ENCODE results near the gene VTCN1.
"Not testable (repeated sequence)": the region's sequence is repeated elsewhere in the genome, so short reads cannot be mapped to it uniquely, and the experiment has no call there.

VTCN1 gene

GRCh38 chr1:117120774-117121588 lies 89.7 kb downstream of the VTCN1 start:
- DNase-seq = peak; percentile 79

DNA sequence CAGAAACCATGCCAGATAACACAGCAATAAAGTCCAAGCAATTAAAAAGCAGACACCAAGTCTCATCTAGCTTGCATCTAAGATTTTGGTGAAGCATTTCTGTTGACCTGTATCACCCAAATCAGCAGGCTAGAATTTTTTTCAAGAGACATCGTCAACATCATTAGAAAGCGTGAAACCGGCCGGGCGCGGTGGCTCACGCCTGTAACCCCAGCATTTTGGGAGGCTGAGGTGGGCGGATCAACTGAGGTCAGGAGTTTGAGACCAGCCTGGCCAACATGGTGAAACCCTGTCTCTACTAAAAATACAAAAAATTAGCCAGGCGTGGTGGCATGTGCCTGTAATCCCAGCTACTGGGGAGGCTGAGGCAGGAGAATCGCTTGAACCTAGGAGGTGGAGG lies 91.6 kb downstream of the VTCN1 start:
- DNase-seq = not testable (repeated sequence)

- DNase-seq = no peak
Observed at GRCh38 chr1:117118137-117118536, 92.6 kb downstream of the VTCN1 start.

GRCh38 chr1:117117697-117118096 lies 93.0 kb downstream of the VTCN1 start:
- DNase-seq = no peak

- DNase-seq = no peak
Observed at GRCh38 chr1:117116784-117117130, 94.0 kb downstream of the VTCN1 start.

- no peak for DNase-seq
Observed at GRCh38 chr1:117116090-117116783, 94.5 kb downstream of the VTCN1 start.

GRCh38 chr1:117114877-117115276 lies 95.8 kb downstream of the VTCN1 start:
- DNase-seq = no peak

- DNase-seq = no peak
Observed at GRCh38 chr1:117113199-117113598, 97.5 kb downstream of the VTCN1 start.

- DNase-seq = no peak
Observed at GRCh38 chr1:117112047-117112717, 98.5 kb downstream of the VTCN1 start.

- no peak for DNase-seq
Observed at GRCh38 chr1:117110774-117111173, 100.0 kb downstream of the VTCN1 start.

GRCh38 chr1:117107364-117107763 lies 103.4 kb downstream of the VTCN1 start:
- no peak for DNase-seq

GRCh38 chr1:117106478-117106877 lies 104.2 kb downstream of the VTCN1 start:
- DNase-seq = no peak

DNA sequence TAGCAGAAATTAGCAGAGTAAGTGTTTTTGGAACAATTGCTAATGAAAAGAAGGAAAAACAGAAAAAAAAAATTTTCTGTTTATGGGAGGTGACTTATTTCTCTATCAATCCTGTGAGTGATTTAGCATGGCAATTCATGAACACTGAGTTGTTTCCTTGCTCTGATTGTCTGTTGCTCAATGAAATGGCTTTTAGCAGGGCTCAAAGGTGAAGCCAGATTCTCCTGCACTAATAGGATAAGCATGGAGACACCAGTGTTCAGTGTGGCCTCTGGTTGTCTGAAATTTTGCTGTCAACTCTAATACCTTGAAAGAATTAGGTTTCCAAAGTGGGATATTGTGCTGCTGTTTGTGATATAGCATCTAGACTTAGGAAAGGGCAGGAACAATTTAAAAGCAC lies 105.0 kb downstream of the VTCN1 start:
- DNase-seq = no peak

- DNase-seq = no peak
Observed at GRCh38 chr1:117104986-117105385, 105.7 kb downstream of the VTCN1 start.

- not testable (repeated sequence) for DNase-seq
Observed at GRCh38 chr1:117101858-117102257, 108.9 kb downstream of the VTCN1 start.

DNA sequence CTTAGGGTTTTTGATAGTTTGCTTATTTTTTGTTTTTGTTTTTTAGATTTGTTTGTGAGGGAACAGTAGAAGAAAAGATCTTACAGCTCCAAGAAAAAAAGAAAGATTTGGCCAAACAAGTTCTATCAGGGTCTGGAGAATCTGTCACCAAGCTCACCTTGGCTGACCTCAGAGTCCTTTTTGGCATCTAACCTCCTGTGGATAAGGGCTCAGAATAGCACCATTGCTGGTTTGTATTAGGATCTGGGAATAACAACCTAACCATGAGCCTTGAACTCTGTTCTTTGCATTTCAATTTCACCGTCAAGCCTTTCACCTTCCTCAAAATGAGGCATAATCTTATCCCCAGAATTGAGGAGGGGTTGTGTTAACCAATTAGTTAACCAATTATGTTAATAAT lies 109.4 kb downstream of the VTCN1 start:
- no peak for DNase-seq

- no peak for DNase-seq
Observed at GRCh38 chr1:117098287-117098890, 112.3 kb downstream of the VTCN1 start.

- DNase-seq = no peak
Observed at GRCh38 chr1:117097443-117097842, 113.3 kb downstream of the VTCN1 start.

- DNase-seq = no peak
Observed at GRCh38 chr1:117096951-117097408, 113.7 kb downstream of the VTCN1 start.

GRCh38 chr1:117094841-117095604 lies 115.7 kb downstream of the VTCN1 start:
- DNase-seq = no peak

DNA sequence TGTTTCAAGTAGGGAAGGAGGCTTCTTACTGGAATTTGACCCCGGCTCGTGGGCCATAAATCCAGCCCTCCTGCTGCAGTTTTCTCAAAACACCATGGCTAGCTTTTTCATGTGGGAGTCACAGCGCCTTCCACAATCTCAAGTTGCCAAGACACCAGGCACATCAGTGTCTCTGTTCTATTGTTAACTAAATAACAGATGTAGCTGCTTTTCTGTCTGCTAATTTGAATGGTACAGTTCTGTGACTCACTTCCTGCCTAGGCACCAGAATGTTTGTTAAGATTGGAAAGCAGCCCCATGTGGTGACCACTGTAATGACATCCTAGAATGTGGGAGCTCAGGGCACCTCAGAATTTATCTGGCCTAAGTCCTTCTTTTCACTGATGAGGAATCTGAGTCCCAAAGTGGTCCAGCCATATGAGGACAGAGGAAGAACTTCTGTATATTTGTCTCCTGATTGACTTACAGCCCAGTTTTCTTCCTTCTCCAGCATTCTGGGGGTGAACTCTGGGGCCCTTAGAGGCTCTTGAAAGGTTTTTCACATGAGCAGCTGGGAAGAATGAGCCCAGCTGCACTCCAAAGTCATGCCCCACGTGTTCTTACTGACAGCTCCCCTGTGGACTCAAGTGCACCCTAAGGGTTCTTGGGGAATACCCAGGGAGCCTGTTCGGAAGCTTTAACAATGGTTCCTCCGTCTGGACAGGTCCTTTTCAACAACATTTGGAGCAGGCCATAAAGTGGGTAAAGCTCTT lies 116.7 kb downstream of the VTCN1 start:
- DNase-seq = peak; percentile 7

Measured in NCI-H146 (cell line).